Right cardiac atrium (tissue), 5 donors: Measurements from ENCODE around the gene ZSCAN22. TPM values are rescaled to one million over a fixed set of nuclear protein-coding genes. Genes with fewer than 3 reads are reported as not detected.

Source experiments
- ATAC-seq, 2 donors: fragments of 200-7000 bp; cut with Tn5 transposase; one replicate each; pipeline versions ENCODE4 v1.8.0 to v1.9.1; 2020; ENCODE audit warnings: moderate library complexity in 2 of 2, mild to moderate bottlenecking in 1 of 2
- DNase-seq, 3 donors: peaks; one replicate each; pipeline ENCODE4 v3.0.0-alpha.2; 2020
- H3K27ac ChIP-seq: one replicate; pipeline ENCODE4 v1.5.1; 2013; ENCODE audit warnings: mild to moderate bottlenecking, low read length, control low read depth, moderate library complexity
- H3K27me3 ChIP-seq: one replicate; pipeline ENCODE4 v1.6.1; 2013; ENCODE audit not compliant: control insufficient read depth, insufficient read depth
- H3K4me1 ChIP-seq: one replicate; pipeline ENCODE4 v1.6.1; 2013; ENCODE audit warnings: low read length; ENCODE audit not compliant: control insufficient read depth, insufficient read depth
- H3K4me3 ChIP-seq: one replicate; pipeline ENCODE4 v1.5.1; 2013; ENCODE audit warnings: low read length, control low read depth
- H3K9me3 ChIP-seq: one replicate; pipeline ENCODE4 v1.6.1; 2013; ENCODE audit warnings: low read length; ENCODE audit not compliant: control insufficient read depth
- WGBS: extraction: QIAGEN DNeasy Blood & Tissue Kit; methylation state at CpG from one replicate; pipeline ENCODE4 v1.1.7; 2013; 5-methylcytosine and 5-hydroxymethylcytosine counted together
- intact Hi-C, 4 donors: fragments of 100-400 bp; cut with DNase I; formaldehyde crosslinking; loops; one replicate each; pipeline versions ENCODE4 v1.11.0 to v1.14.0; 2022 to 2023
- polyA plus RNA-seq: library from polyadenylated mRNA; stranded (reverse); fragments of 200-250 nt; gene quantifications from one replicate; pipeline ENCODE4 v1.2.3, GENCODE V29; 2013
- total RNA-seq, 4 donors: library from RNA; stranded (reverse); fragmentation: NEBNext Ultra II Directional; extraction: Animal tissue kit (Norgen Biotek cat#: 25700); gene quantifications; one replicate each; pipeline ENCODE4 v1.2.1, GENCODE V29; 2021
- donor health status: healthy with polysubstance abuse.
- donor health status: DM: no; HTN: yes; CAD: no.
- donor health status: DM: no; HTN: no; CAD: no.
- donor health status: DM: no; HTN: yes; CAD: no; lungs with severe emphysema.
- donor health status: DM: yes; HTN: yes; CAD: no.

The ZSCAN22 gene
- total and polyA plus RNA-seq, 5 donors: 0.79 to 2.1 (median 1.9) TPM

DNA sequence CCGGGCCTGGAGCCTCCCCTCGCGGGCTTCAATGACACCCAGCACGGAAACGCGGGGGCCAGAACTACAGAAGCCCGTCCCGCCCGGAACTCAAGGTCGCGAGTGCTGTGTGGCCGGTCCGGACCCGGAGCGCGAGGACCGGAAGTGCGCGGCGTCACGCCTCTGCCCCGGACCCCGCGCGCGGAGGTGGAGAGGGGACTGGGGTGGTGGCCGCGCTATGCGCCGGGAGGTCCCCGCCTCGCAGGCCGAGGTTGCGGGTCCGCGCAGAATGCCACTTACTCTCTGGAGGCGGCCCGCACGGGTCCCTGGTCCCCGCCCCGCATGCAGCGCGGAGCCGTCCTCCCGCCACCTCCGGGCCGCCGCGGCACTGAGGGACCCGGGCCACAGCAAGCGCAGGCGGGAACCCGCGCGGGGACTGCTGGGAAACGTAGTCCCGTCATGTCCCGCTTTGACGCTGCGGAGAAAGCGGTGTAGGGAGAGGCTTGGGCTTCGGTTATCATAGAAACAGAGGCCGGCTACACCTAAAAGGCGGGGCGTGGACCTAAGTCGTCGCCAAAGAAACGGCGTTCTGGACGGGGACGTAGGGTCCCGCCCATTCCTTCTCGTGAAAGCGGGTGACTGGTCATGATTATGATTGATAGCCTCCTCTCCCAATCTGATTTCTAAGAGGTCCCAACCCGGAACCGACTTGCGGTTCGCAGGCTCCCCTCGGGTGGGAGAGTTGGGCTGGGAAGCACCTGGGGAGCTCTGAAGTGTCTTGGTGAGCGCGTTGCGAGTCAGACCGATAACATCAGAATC lies 54.1 kb downstream of the ZSCAN22 start, which contains the start of gene ZNF837:
ZNF837 (minus strand) TSS at position 369 of the 798 bp plus-strand sequence. CDS start 11,698 bp downstream, outside the sequence.
- H3K4me3 ChIP-seq: peak within 1 kb of the TSS; percentile 58
- under 1% methylated on average over 83 of the region's 83 CpGs for WGBS
- no peaks in the 10 kb centered on the region for H3K27me3 ChIP-seq
- ATAC-seq: peak; percentile 96
- H3K4me1 ChIP-seq: peaks cover 8% of the 10 kb centered on the region
- peak; percentile 99 for DNase-seq
- no peaks in the 10 kb centered on the region for H3K9me3 ChIP-seq
- intact Hi-C loops: no loop called here
- peak within 1 kb of the TSS; percentile 34 for H3K27ac ChIP-seq

DNA sequence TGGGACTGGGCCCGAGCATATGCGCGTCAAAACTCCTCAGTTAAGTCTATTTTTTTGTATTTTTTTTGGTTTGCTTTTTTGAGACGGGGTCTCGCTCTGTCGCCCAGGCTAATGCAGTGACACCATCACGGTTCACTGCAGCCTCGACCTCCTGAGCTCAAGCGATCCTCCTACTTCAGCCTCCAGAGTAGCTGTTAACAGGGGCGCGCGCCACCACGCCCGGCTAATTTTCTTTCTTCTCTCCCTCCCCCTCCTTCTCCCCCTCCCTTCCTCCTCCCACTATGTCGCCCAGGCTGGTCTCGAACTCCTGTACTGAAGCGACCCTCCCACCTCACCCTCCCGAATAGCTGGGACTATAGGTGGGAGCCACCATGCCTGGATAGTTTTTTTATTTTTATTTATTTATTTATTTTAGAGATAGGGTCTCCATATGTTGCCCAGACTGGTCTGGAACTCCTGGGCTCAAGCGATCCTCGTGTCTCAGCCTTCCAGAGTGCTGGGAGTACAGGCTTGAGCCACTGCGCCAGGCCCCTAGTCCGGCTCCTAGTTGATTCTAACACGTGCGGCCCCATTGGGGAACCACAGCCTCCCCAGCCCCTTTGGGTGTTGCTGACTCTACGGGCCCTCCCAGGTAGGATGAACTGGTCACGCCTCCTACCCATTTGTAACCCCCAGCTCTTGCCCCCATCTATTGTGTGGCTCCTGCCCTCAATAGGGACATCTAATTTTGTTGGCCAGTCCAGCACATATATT lies 54.8 kb downstream of the ZSCAN22 start:
- 31% methylated on average over 26 of the region's 26 CpGs for WGBS
- Histone ChIP-seq H3K9me3 (no peaks in the 10 kb centered on the region), H3K27ac (peak overlapping the region; percentile 20), H3K4me1 (peaks cover 10% of the 10 kb centered on the region), H3K4me3 (peak overlapping the region; percentile 58), H3K27me3 (no peaks in the 10 kb centered on the region)
- DNase-seq: peak in 2 of 3 donors; percentile 61 to 67
- intact Hi-C loops: no loop called here
- no peak for ATAC-seq

DNA sequence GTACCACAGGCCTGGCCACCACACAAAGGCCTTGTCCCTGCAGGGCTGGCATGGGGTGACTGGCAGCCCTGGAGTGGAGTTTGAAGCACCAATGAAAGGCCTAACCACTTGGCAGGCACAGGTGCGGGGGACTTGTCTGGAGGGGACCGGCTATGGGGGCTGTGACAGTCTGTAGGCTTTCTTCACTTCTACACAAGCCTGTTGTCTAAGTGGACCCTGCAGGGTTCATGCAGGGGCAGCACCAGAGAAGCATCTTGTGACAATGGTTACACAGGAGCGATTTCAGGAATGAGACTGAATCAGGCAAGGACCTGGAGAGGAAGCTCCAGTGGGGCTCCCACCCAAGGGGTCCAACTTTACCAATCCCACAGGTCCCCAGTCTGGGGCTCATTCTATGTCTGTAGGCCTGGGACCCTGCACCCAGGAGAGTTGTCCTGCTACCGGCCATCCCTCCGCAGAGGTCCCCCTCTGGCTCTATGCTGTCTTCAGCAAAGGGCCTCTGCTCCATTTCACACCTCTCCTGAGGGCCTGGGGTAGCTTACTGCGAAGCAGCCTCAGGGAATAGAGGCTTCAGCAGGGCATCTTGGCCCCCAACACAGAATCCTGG lies 56.3 kb downstream of the ZSCAN22 start:
- DNase-seq (peak in 2 of 3 donors; percentile 26 to 45), ATAC-seq (no peak)
- Histone ChIP-seq H3K9me3 (no peaks in the 10 kb centered on the region), H3K27ac (no peak overlapping the region), H3K4me3 (no peak overlapping the region), H3K27me3 (no peaks in the 10 kb centered on the region), H3K4me1 (peaks cover 16% of the 10 kb centered on the region)
- 88% methylated on average over 6 of the region's 6 CpGs for WGBS
- intact Hi-C loops: no loop called here

DNA sequence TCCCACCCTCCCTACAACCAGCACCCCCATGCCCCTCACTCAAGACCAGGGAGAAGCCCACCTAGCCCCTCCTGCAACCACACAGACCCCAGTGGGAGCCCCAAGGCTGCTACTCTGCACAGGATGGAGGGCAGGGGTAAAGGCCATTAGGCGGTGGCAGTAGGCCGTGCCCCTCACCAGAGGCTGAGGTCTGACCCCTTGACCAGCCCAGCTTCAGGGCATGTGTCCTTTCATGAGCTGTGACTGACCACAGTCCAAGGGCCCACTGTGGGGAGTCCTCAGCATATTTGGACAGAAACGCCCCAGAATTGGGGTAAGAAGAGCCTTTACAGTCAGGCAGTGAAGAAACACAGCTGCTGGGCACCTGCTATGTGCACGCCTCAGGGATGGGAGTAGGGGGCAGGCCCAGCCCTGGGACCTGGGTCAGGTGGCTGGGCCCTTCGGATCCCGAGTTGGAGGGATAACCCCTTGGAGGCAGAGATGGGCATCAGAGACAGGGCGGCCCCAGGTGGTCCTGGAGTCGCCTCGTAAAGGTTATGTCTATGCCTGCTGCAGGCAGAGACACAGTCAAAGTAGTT lies 58.6 kb downstream of the ZSCAN22 start:
- WGBS: 89% methylated on average over 9 of the region's 9 CpGs
- peak overlapping the region; percentile 99 for H3K4me3 ChIP-seq
- peak overlapping the region; percentile 99 for H3K27ac ChIP-seq
- DNase-seq (peak in 2 of 3 donors; percentile 43 to 51), ATAC-seq (no peak)
- H3K4me1 ChIP-seq: peaks cover 13% of the 10 kb centered on the region
- no peaks in the 10 kb centered on the region for H3K9me3 ChIP-seq
- no peaks in the 10 kb centered on the region for H3K27me3 ChIP-seq
- intact Hi-C loops: no loop called here

DNA sequence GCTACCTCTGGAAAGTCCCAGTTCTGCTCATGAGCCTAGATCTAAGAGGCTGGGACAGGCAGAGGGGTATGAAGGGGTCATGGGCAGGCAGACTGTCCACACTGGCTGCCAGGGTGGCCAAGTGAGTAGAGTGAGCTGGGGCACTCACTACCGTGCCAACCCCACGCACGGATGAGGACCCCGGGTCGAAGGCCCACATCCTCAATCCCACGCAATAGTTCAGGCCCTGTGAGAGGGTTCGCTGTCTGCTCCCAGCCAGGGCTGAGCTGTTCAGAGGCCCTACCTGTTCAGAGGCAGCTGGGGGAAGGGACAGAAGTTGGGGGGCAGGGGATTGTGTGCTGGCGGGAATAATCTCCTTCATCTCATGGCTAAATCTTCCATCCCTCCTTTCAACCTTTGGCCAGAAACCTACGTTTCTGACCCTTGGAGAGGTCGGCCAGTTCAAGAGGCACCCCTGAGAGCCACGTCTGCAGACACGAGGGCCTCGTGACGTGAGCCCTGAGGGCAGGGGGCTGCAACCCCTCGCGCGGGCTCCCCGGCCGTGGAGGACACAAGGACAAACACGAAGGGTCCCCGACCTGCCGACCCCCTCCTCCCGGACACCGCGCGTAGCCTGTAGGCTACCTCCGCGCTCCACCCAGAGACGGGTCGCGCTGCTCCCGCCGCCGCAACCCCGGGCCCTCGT lies 59.2 kb downstream of the ZSCAN22 start:
- 9% methylated on average over 36 of the region's 36 CpGs for WGBS
- H3K27me3 ChIP-seq: no peaks in the 10 kb centered on the region
- H3K4me3 ChIP-seq: peak overlapping the region; percentile 99
- intact Hi-C loops: no loop called here
- ATAC-seq (peak; percentile 20 to 22), DNase-seq (peak in 2 of 3 donors; percentile 55 to 69)
- H3K27ac ChIP-seq: peak overlapping the region; percentile 99
- H3K4me1 ChIP-seq: peaks cover 13% of the 10 kb centered on the region
- H3K9me3 ChIP-seq: no peaks in the 10 kb centered on the region

DNA sequence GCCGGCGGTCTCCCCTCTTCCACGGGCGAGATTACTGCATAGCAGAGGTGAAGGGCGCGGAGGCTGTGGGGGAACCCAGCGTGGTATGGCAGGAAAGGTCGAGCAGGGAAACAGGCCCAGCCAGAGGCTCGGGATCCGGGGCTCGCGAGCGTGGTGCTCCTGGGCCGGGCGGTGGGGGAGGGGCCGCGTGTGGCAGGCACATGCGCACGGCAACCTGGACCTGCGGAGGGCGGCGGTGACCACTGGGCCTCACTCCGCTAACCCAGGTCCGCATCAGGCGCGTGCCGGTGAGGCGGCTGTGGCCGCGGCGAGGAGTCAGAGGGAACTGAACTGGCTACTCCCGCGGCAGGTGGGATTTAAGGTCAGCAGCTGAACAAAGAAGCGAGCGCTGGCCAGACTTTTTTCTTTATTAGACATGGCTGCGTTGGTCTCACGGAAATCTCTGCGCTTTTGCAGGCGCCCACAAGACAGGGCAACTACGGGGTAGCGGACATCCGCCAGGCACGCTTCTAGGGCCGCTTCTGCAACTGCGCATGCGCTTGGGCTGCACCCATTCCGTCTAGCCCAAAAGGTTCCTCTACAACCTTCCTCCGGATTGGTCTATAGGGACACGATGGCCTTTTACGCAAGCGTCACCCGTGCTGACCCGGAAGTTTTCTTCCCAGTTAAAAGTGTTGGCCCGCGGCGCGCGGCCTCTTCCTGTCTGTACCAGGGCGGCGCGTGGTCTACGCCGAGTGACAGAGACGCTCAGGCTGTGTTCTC lies 60.0 kb downstream of the ZSCAN22 start, which contains the start of gene RPS5:
RPS5 (plus strand) TSS at position 694 of the 762 bp plus-strand sequence. CDS start 869 bp downstream, outside the sequence.
- H3K27ac ChIP-seq: peak within 1 kb of the TSS; percentile 99
- peak; percentile 95 to 98 (median 98) for DNase-seq
- peak within 1 kb of the TSS; percentile 99 for H3K4me3 ChIP-seq
- under 1% methylated on average over 64 of the region's 64 CpGs for WGBS
- intact Hi-C loops: no loop called here
- peaks cover 13% of the 10 kb centered on the region for H3K4me1 ChIP-seq
- no peaks in the 10 kb centered on the region for H3K27me3 ChIP-seq
- ATAC-seq: peak; percentile 96 to 97
- no peaks in the 10 kb centered on the region for H3K9me3 ChIP-seq

DNA sequence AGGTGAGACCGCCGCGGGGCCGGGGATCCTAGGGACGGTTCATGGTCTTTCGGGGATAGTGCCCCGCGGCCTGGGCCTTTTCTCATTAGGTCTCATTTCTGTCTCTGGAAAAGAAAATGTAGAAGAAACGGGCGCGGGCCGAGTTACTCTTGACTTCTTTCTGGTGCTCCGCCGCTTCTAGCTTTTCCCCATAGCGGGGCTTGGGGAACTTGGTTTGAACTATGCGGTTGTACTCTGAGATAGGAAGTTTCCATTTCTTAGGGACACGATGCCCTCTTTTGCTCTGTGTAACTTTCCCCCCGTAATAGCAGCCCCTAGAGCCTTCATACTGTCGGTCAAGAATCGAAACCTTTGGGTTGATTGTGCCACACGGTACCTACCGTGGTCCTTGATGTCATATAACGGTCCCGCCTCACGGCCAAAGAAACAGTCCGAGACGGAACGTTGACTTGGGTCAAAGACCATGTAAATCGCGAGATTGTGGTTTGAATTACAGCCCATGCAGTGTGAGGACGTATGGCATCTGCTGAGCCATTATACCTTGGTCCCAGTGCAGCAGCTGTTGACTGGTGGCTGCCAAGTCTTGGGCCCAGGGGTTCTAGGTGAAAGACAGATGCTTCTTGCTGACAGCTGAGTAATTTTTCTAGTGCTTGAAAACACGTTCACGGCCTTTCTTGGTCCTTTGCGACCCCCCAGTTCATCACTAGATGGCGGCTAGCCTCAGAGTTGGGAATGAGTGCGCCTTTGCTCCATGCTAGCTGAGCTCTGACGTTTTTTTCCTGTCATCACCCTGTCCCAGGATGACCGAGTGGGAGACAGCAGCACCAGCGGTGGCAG lies 60.8 kb downstream of the ZSCAN22 start:
- Histone ChIP-seq H3K27ac (peak overlapping the region; percentile 69), H3K4me1 (peaks cover 13% of the 10 kb centered on the region), H3K9me3 (no peaks in the 10 kb centered on the region), H3K4me3 (peak overlapping the region; percentile 99), H3K27me3 (no peaks in the 10 kb centered on the region)
- 7% methylated on average over 39 of the region's 39 CpGs for WGBS
- intact Hi-C loops: no loop called here
- ATAC-seq (no peak), DNase-seq (peak in 2 of 3 donors; percentile 23 to 49)

DNA sequence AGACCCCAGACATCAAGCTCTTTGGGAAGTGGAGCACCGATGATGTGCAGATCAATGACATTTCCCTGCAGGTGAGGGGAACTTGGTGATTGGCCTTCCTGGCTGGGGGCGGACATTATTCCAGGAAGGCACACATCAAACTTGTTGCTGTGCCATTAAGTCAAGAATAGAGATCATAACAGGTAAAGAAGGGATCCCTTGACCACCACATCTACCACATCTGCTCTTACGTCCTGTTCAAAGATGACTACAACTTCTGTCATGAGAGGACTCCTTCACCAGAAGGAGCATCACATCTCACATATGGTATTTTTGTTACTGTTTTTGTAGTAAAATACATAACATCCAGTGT lies 61.4 kb downstream of the ZSCAN22 start:
- Histone ChIP-seq H3K27me3 (no peaks in the 10 kb centered on the region), H3K27ac (no peak overlapping the region), H3K9me3 (no peaks in the 10 kb centered on the region), H3K4me3 (peak overlapping the region; percentile 99), H3K4me1 (peaks cover 13% of the 10 kb centered on the region)
- ATAC-seq (no peak), DNase-seq (no peak)
- 86% methylated on average over 3 of the region's 3 CpGs for WGBS
- intact Hi-C loops: no loop called here
